GM19238 (cell line): ENCODE data around the gene SEMA6A.
"Not testable (repeated sequence)": the region's sequence is repeated elsewhere in the genome, so short reads cannot be mapped to it uniquely, and the experiment has no call there.

ENCODE experiments used
- DNase-seq: peaks from one replicate; pipeline ENCODE4 v3.0.0; 2011; ENCODE audit warnings: low spot score; ENCODE audit not compliant: insufficient read length

The SEMA6A gene

DNA sequence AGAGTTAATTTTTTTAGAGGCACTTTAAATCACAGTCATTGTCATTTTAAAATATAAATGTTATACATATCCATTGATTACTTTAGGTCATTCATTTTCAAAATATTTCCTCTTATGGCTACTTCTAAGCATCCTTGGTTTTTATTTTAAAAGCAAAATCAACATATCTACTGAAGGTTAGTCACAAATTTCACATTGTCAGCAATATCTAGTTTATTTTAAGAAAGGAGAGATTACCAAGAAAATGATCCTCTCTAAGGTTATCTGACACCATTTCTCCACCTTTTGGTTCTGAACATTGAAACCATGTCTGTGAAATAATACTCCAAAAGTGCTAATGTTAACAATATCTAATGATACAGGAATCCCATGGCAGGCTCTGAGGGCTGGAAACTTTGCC is 24.5 kb downstream of the SEMA6A start:
- no peak for DNase-seq

DNA sequence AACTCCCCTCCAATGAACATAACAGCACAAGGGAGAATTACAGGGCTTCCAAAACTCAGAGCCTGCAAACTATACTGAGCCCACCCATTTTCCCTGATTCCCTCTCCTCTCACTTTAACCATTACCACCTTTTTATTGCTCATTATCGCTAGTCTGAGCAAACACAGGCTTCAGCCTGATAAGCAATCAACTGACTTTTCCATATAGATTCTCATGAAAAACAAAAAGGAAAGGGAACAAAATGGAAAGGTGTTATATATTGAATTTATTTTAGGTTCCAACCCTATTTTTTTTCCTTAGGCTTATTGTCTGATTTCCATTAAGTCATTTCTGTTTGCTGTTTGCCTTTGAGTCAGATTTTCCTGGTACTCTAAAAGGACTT is 27.9 kb downstream of the SEMA6A start:
- DNase-seq, result no peak

DNA sequence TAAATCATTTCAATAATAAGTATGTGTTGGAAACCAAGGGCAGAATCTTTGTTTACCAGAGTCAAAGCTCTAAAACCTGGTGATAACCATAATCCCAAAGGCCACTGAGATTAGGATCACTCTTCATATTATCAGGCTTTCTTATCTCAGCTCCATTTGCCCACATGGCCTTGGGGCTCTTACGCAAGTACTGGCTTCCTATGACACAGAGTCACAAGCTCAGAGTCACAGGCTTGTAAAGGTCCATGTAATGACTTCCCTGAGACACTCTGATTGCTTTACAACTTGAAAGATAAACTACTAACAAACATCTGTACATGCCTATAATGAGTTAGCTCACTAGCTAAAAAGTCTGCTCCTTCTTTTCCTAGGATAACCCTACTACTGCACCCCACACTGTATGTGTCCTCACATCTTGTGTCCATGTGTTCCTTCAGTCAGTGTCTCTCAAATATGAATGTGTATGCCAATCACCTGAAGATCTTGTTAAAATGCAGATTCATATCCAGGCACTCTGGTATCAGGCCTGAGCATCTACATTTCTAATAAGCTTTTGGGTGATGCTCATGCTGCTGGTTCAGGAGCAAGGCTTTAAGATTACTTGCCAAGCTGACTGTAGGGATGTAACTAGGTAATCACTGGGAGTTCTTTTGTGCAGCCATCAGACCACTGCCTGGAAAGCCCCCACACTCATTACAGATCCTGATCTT is 28.4 kb downstream of the SEMA6A start:
- DNase-seq, result no peak

DNA sequence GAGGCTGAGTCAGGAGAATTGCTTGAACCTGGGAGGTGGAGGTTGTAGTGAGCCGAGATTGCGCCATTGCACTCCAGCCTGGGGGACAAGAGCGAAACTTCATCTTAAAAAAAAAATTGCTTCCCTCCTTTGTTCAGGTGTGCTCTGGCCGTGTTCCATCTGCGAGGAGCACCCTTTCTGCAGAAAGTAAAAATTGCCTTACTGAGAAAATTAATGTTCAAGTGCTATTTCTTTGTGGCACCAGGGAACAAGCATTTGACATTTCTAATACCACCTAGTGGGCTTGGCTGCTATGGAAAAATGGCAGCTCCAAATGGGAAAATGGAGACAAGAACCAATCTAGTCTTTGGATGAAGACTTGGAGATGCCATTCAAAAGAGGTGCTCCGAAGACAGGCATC is 29.2 kb downstream of the SEMA6A start:
- DNase-seq, result not testable (repeated sequence)

DNA sequence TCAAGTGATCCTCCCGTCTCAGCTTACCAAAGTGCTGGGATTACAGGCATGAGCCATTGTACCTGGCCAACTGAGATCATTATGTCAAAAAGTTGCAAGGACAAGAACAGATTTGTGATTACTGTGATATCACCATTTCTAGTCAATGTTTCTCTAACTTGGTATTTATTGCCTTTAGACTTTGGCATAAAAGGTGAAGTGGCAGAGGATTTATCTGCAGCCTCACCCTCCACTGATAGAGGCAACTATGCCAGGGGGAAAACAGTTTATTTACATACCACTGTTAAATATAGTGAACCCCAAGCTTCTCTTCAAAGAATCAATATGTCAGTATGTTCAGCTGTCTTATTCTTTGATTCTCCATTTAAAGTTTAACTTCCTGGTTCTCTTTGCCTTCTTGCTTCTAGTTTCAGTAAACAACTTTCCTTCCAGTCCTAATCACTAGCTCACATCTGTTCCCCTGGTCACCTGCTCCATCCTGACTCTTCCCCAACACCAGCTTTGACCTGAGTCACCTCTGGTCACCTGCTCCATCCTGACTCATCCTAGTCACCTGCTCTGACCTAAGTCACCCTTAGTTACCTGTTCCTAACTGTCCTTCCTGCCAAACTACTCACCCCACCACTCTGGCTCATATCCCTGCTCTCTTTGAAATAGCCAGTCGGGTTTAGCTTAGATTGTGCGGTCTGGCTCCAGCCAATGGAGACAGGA is 29.9 kb downstream of the SEMA6A start:
- no peak for DNase-seq

DNA sequence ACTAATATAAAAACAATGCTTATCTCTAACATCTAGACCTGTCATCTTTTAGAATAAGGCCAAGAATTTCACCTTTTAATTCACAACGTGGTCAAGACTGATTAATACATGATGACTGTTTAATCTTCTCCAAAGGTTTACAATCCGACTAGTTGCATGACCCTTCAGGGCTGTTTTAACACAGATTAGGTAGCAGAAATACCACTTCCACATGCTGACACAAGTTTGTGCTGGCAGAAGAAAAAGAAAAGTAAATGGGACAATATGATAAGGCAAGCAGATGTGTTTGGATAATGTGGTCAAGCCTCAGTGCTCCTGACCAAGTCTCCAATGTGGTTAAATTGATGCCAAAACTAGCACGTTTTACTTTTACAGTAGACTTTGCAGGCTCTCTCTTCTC is 31.1 kb downstream of the SEMA6A start:
- DNase-seq, result no peak

DNA sequence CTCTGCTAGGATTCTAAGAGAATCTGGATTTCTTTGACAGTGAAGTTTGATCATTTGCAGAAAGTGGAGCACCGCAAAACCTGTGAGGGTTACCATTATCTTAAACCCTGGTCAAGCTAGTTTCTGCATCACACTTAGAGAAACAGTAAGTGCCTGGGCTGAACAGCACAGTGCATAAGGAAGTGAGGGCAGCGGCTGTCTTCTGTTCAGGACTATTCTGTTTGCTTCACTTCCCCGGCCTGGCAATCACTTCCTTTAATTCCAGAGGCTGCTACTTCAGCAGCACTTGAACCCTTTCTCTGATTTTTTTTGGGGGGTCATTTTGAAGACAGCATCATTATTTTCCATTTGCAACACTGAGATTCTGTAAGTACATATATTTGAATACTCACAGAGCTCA is 32.0 kb downstream of the SEMA6A start:
- no peak for DNase-seq

DNA sequence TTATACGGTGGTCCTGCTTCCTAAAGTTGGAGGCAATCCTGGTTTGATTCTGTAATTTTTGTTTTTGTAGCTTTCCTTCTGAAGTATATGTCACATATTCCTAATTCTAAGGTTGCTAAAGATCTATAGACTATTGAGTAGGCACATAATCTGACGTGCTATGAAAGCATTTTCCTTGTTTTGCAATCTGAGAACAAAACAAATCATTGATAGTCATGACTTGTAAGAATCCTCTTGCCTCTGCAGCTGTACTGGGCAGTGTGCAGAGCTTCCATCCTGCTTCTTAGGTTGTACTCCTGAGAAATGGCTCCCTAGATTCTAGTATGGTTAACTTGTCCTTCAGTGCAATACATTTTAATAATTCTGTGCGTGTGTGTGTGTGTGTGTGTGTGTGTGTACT is 35.4 kb downstream of the SEMA6A start:
- DNase-seq, result no peak

DNA sequence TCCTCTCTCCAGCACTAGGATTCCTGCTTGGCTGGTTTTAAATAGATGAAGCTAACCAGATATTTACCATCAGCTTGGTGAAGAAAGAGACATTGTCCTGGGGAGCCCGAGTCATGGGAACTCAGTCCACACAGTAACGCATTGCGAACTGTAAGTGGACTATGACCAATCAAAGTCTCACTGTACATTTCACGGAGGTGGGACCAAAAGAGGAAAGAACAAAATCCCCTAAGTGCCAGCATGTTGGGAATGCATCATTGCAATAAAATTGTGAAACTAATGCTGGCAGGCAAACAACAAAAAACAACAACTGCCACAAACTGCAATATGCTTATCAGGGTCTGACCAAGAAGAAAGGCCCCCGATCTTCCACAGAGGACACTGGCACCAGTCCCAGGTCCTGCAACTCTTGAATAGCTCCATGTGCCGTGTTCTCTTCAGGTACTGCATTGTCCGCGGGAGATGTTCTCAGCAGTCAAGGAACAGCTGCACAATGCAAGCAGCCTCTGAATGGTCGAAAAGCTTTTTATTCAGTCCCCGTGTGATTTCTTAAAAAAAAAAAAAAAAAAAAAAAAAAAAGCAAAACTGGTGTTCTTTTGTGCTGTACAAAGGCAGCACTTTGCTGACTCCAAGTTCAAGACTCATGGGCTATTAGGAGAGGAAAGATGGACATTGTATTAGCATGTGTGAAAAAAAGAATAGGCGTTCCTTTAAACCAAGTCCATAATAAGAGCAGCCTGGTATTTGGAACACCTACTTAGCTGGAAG is 38.1 kb downstream of the SEMA6A start:
- DNase-seq, result no peak

DNA sequence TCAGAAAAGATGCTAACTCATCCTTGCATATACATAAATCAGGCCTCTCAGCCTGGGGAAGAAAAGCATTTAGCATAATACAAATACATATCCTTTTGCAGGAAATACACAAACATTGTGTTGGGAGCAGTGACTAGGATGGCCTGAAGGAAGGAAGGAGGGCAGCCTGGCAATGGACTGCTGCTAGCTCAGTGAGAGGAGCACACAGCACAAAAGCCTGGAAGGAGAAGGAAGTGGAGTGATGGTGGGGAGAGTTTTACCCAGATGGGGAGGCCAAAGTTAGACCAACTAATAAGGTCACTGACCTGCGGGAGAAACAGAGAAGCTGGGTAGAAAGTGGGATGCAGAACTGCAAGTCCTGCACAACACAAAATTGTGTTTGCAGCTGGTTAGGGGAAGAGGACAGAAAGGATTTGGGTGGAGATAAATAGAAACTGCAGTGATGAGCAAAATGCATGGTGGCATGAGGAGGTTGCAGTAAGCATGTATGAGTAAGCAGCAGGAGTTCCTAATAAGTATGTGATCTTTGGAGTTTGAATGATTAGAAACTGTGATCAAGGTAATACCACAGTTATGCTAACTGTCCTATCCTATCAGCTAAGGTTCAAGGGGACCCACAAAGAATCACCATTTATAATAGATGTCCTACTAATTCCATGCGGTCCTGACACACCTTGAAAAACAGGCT is 39.5 kb downstream of the SEMA6A start:
- DNase-seq, result no peak

DNA sequence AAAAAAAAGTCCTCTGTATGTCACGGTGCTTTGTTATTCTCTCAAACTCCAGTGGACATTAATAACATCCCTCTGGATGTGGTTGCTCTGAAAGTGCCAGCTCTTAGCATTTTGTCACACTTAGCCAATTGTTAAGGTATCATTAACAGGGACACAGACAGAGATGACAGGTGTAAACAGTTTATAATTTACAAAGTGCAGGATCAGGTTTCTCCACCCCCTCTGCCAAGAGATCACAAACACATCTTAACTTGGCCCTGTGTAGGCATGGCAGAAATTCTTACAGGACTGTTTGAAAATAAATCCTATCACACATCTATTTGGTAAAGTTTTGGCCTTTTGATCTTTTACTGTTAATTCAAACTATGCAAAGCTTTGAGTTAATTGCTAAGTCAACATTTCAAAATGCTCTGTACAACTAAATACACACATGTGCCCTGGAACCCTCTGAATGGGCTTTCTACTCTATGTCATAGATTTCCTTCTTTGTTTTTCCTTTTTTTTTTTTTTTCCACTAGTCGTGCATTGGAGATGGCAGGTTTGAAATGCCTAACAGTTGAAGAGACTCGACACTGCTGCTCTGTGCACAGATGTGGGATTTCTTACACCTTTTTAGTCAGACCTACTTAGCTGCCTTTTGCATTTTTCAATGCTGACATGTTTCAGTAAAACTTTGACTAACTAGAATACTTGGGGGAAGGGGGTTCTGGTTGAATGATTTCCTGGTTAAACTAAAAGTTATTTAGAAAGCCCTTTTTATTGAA is 41.7 kb downstream of the SEMA6A start:
- no peak for DNase-seq

DNA sequence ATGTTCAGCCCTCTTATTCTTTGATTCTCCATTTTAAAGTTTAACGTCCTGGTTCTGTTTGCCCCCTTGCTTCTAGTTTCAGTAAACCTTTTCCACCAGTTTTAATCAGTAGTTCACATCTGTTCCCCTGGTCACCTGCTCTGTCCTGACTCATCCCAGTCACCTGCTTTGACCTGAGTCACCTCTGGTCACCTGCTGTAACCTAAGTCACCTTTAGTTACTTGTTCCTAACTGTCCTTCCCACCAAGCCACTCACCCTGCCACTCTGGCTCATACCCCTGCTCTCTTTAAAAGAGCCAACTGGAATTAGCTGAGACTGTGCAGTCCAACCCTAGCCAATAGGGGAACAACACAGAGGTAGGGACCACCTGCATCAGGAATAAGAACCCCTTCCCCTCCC is 43.0 kb downstream of the SEMA6A start:
- no peak for DNase-seq

DNA sequence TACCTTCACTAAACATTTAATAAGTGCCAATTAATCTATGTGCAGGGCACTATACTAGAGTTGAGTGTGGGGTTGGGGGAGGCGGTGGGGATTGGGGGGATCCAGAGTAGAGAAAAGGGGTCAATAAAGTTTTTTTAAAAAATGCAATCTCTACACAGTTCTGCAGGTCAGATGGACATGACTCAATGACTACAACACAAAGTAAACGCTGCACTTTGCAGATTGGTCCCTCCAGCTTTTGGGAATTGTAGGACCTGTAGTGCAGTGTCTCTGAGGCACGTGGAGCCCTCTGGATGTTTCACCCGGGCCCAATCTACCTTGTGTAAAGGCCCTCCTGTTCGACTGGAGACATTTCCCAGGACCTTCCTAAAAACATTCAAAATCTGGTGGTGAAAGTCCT is 43.5 kb downstream of the SEMA6A start:
- no peak for DNase-seq

DNA sequence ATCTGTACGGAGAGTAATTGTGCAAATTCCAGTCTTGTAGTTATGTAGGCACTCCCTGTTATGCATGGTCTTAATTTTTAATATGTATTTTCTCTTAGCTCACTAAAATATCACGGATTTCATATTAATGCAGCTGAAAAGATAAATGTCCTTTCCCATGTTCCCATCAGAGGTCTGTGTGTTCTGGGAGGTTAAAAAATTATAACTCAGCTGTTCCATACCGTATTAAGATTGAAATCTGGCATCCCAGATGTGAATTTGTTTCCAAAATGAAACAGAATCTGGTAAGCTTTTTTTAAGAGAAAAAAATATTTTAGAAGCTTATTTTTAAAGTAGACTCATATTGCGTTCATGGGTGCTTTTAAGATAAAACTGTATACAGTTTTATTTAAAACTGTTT is 44.3 kb downstream of the SEMA6A start:
- no peak for DNase-seq

DNA sequence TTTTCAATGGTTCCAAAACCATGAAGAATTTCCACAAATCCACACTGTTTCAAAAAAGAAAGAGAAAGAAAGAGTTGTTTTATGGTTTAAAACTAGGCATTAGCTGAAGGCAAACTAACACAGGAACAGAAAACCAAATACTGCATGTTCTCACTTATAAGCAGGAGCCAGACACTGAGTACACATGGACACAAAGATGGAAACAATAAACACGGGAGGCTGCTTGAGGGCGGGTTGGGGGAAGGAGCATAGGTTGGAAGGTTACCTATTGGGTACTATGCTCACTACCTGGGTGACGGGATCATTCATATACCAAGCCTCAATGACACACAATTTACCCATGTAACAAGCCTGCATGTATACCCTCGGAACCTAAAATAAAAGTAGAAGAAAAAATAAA is 45.0 kb downstream of the SEMA6A start:
- DNase-seq, result no peak

DNA sequence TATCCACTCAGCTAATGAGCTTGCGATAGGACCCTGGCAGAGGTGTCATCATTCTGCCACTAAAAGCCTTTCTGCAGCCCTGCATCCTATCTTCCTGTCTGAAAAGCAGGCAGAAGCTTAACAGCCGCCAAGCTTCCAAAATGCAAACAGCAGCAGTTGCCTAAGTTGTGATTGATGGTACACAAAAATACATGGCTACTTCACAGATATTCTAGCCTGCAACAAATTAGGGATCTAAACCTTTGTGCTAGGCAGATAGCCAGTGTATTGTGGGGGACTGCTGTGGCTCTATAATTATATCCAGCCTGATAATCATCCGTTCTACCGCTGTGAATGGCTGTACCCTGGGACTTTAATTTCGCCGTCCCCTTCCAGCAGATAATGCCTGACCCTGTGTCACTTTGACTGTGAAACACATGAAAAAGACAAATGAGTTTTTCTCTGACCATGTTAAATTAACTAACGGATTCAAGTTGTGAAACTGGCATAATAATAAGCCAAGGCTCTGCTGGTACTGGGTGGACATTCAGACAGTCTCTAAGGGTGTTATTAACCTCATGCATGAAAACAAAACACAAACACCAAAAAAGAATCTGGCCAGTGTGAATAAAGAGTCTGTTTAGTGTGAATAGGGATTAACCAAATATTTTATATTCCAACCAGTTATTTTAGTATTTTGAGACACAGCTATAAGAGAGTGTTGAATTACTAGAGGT is 45.9 kb downstream of the SEMA6A start:
- DNase-seq, result no peak

DNA sequence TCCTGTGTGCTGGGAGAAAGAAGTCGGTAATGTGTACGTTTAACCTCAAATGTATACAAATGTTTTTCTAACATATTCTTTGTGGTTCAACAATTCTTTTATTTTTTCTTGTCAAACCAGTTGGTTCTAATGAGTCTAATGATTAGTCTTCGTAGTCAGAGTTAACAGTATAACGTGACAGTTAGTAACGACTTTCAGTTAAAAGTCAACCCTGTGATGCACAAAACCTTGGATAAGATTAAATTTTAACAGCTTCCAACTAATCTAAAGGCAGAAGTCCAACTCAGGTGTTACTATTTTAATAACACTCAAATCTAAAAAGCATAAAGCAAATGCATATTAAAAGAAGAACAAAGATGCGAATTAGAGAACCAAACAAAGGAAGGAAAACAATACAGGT is 47.0 kb downstream of the SEMA6A start:
- no peak for DNase-seq

DNA sequence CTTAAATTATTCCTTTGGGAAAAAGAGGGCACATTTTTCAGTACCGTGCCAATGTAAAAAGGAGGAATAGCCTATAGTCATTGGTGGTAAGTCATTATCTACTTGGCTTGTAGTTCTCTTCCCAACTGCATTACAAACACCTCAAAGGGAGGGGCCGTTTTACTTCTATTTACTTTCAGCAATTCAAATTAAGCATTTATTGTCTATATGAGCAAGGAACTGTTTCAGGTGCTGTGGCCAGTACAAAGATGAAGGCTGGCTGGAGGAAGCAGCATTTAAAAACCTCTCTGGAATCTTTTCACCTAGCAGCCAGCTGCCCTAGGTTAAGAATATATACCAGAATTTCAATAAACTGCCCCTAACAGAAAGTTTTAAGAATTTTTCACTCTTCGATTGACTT is 48.9 kb downstream of the SEMA6A start:
- no peak for DNase-seq

DNA sequence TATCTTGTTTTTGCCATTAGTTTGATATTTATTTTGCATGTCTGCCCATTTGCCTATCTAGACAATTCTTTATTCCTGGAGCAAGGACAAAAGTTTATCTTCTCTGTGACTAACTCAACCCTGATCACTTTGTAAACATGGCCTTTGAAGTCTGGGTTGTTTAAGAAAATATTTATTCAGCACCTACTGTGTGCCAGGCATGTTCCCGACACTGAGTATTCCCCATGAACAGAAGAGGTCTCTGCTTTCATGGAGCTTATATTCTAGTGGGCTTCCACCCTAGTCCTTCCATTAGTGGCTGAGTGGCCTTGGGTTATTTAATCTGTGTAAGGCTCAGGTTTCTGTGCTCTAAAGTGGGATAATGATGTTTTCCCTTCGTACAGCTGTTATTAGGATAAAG is 49.7 kb downstream of the SEMA6A start:
- no peak for DNase-seq

DNA sequence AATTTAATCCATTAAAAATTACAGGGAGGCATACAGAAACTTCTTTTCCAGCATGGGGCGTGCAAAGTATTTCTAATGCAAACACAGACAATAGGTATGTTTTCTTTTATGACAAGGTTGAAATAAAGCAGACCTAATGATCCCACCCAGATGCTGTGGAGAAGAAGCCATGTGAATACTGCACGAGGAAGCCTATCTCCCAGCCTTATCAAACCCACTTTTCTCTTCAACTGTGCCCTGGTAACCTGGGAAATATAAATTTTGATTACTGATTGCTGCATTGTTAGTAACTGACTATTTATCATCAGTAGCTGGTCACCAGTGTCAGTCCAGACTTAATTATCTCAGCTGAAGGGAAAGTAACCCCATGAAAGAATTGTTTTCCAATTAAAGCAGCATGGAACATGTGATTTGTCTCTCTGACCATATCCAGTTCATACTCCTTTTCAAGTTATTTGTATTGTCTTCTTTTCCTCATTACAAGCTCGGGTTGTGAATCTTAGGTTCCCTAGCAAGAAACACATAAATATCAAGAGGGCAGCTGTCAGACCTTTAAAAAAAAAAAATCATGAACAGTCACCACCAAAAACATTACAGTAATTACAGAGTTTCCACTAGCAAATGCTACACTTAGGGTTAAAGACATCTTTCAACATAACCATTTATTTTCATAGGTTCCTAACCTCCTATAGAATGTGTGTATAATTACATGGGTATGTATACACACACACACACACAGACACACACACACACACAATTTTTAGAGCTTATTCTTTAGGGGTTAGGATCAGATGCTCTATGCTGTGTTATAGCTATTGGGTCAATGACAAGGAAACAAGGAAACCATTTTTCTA is 50.3 kb downstream of the SEMA6A start:
- DNase-seq, result no peak
